CD4-positive, CD25-positive, alpha-beta regulatory T cell (primary cell): ENCODE results near the gene LONRF2. TPM values are rescaled to one million over a fixed set of nuclear protein-coding genes. Genes with fewer than 3 reads are reported as not detected.

Source experiments
- ATAC-seq, 2 donors: fragments of 150-1000 bp; cut with Tn5 transposase; one replicate each; pipeline ENCODE4 v1.10.0; 2021; ENCODE audit warnings: low read depth in 2 of 2, moderate number of reproducible peaks in 2 of 2, moderate library complexity in 1 of 2
- DNase-seq, 3 donors: peaks; one replicate each; pipeline versions ENCODE4 v3.0.0 to v3.0.0-alpha.2; 2012 to 2022; ENCODE audit warnings: mixed read lengths in 1 of 3
- H3K27ac ChIP-seq: one replicate; pipeline ENCODE4 v1.7.0; 2013; ENCODE audit warnings: mild to moderate bottlenecking, low read length; ENCODE audit not compliant: insufficient read depth, poor library complexity, severe bottlenecking
- H3K27me3 ChIP-seq: one replicate; pipeline ENCODE4 v1.7.0; 2013; ENCODE audit warnings: low read length; ENCODE audit not compliant: control insufficient read depth, insufficient read depth
- H3K36me3 ChIP-seq: one replicate; pipeline ENCODE4 v1.7.0; 2013; ENCODE audit warnings: mild to moderate bottlenecking, low read length, moderate library complexity; ENCODE audit not compliant: control insufficient read depth, insufficient read depth
- H3K4me1 ChIP-seq: 2 replicates; pipeline ENCODE4 v1.7.0; 2013; ENCODE audit warnings: mild to moderate bottlenecking, low read length; ENCODE audit not compliant: insufficient read depth, control insufficient read depth, poor library complexity, severe bottlenecking
- H3K4me3 ChIP-seq: one replicate; pipeline ENCODE4 v1.7.0; 2013; ENCODE audit warnings: low read depth, mild to moderate bottlenecking, low read length, moderate library complexity
- H3K9me3 ChIP-seq, 2 experiments: 1 replicate in 1 of 2; 2 replicates in 1 of 2; pipeline ENCODE4 v1.7.0; 2013; ENCODE audit warnings: low read length in 2 of 2, mild to moderate bottlenecking in 1 of 2, moderate library complexity in 1 of 2; ENCODE audit not compliant: control insufficient read depth in 2 of 2
- H3K27ac Mint-ChIP-seq, 3 donors: one replicate each; pipeline ENCODE4 v1.8.0; 2020 to 2022; ENCODE audit warnings: mild to moderate bottlenecking in 3 of 3, mixed read lengths in 3 of 3, moderate library complexity in 2 of 3
- H3K27me3 Mint-ChIP-seq: one replicate; pipeline ENCODE4 v1.8.0; 2022; ENCODE audit warnings: mild to moderate bottlenecking, mixed read lengths
- H3K36me3 Mint-ChIP-seq: one replicate; pipeline ENCODE4 v1.8.0; 2020; ENCODE audit warnings: mixed read lengths
- H3K4me1 Mint-ChIP-seq, 4 donors: one replicate each; pipeline ENCODE4 v1.8.0; 2020 to 2022; ENCODE audit warnings: mixed read lengths in 4 of 4, mild to moderate bottlenecking in 1 of 4
- H3K4me3 Mint-ChIP-seq, 4 donors: one replicate each; pipeline ENCODE4 v1.8.0; 2020 to 2022; ENCODE audit warnings: mild to moderate bottlenecking in 4 of 4, mixed read lengths in 4 of 4, moderate library complexity in 3 of 4
- H3K9me3 Mint-ChIP-seq, 7 donors: one replicate each; pipeline ENCODE4 v1.8.0; 2020 to 2022; ENCODE audit warnings: mixed read lengths in 7 of 7, mild to moderate bottlenecking in 3 of 7, moderate library complexity in 2 of 7
- polyA plus RNA-seq, 4 donors: library from polyadenylated mRNA; unstranded; fragments of 300-500 nt; fragmentation: Illumina TruSeq; gene quantifications; one replicate each; pipeline ENCODE4 v1.2.3, GENCODE V29; 2021
- total RNA-seq: library from RNA; stranded (reverse); gene quantifications from one replicate; pipeline ENCODE4 v1.2.3, GENCODE V29; 2022

Gene LONRF2
- total and polyA plus RNA-seq, 5 donors from 2014 or later, result 0.42 TPM; not detected in 4

- H3K27me3 Mint-ChIP-seq, result no peaks in the 10 kb centered on the region
- H3K9me3 Mint-ChIP-seq, result peaks cover 0 to 3% (median 0%) of the 10 kb centered on the region in 7 donors
- peaks cover 0 to 17% (median 13%) of the 10 kb centered on the region in 4 donors for H3K4me1 Mint-ChIP-seq
- no peaks in the 10 kb centered on the region for H3K36me3 Mint-ChIP-seq
- Histone ChIP-seq H3K27ac (no peak overlapping the region), H3K9me3 (no peaks in the 10 kb centered on the region), H3K27me3 (no peaks in the 10 kb centered on the region), H3K36me3 (no peaks in the 10 kb centered on the region), H3K4me3 (no peak overlapping the region), H3K4me1 (peaks cover 11% of the 10 kb centered on the region)
- H3K4me3 Mint-ChIP-seq, result peak overlapping the region in 2 of 4 donors; percentile 10 to 66
- DNase-seq, result no peak
- H3K27ac Mint-ChIP-seq, result peak overlapping the region; percentile 70 to 85 (median 79)
- ATAC-seq, result no peak
Measured at GRCh38 chr2:100235581-100235980, 86.7 kb downstream of the LONRF2 start.

DNA sequence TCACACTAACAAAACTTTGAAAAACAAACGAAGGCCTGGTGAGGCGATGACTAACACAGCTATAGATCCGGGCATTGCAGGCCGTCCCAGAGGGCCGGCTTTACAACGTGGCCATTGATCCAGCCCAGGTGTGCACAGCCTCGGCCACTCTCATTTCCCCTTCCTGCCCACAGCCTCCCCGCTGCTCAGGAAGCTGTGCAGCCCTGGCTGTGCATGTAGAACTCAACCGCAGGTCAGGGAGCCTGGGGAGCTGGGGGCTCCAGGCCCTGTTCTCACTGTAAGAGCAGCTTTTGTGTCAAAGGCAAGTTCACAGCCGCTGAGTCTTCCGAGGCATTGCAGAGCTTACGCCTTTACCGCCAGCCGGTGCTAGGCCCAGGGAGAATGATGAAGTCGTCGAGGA lies 87.2 kb downstream of the LONRF2 start:
- Mint-ChIP-seq H3K9me3 (peaks cover 0 to 3% (median 0%) of the 10 kb centered on the region in 7 donors), H3K4me1 (peaks cover 0 to 17% (median 13%) of the 10 kb centered on the region in 4 donors), H3K27ac (peak overlapping the region; percentile 70 to 85 (median 79)), H3K4me3 (peak overlapping the region in 2 of 4 donors; percentile 45 to 66), H3K27me3 (no peaks in the 10 kb centered on the region), H3K36me3 (no peaks in the 10 kb centered on the region)
- peak; percentile 75 to 81 for ATAC-seq
- H3K27ac ChIP-seq, result no peak overlapping the region
- peaks cover 11% of the 10 kb centered on the region for H3K4me1 ChIP-seq
- H3K36me3 ChIP-seq, result no peaks in the 10 kb centered on the region
- no peaks in the 10 kb centered on the region for H3K9me3 ChIP-seq
- no peak overlapping the region for H3K4me3 ChIP-seq
- H3K27me3 ChIP-seq, result no peaks in the 10 kb centered on the region
- DNase-seq, result peak in 1 of 3 donors; percentile 33

GRCh38 chr2:100234141-100234540 lies 88.2 kb downstream of the LONRF2 start:
- no peak overlapping the region for H3K27ac ChIP-seq
- H3K27me3 Mint-ChIP-seq, result peaks cover 2% of the 10 kb centered on the region
- no peaks in the 10 kb centered on the region for H3K9me3 ChIP-seq
- DNase-seq, result no peak
- H3K36me3 ChIP-seq, result no peaks in the 10 kb centered on the region
- no peak overlapping the region for H3K4me3 Mint-ChIP-seq
- H3K4me1 Mint-ChIP-seq, result peaks cover 0 to 17% (median 13%) of the 10 kb centered on the region in 4 donors
- ATAC-seq, result no peak
- H3K27ac Mint-ChIP-seq, result peak overlapping the region in 2 of 3 donors; percentile 2 to 85
- H3K4me3 ChIP-seq, result no peak overlapping the region
- no peaks in the 10 kb centered on the region for H3K36me3 Mint-ChIP-seq
- H3K9me3 Mint-ChIP-seq, result peaks cover 0 to 3% (median 0%) of the 10 kb centered on the region in 7 donors
- peaks cover 11% of the 10 kb centered on the region for H3K4me1 ChIP-seq
- no peaks in the 10 kb centered on the region for H3K27me3 ChIP-seq

- H3K27ac ChIP-seq, result no peak overlapping the region
- Mint-ChIP-seq H3K27ac (no peak overlapping the region), H3K4me3 (no peak overlapping the region), H3K9me3 (peaks cover 0 to 3% (median 0%) of the 10 kb centered on the region in 7 donors), H3K4me1 (peaks cover 0 to 17% (median 13%) of the 10 kb centered on the region in 4 donors), H3K27me3 (peaks cover 4% of the 10 kb centered on the region), H3K36me3 (no peaks in the 10 kb centered on the region)
- H3K4me1 ChIP-seq, result peaks cover 11% of the 10 kb centered on the region
- no peaks in the 10 kb centered on the region for H3K36me3 ChIP-seq
- DNase-seq (no peak), ATAC-seq (no peak)
- H3K4me3 ChIP-seq, result no peak overlapping the region
- H3K9me3 ChIP-seq, result no peaks in the 10 kb centered on the region
- H3K27me3 ChIP-seq, result no peaks in the 10 kb centered on the region
Measured at GRCh38 chr2:100233061-100233460, 89.2 kb downstream of the LONRF2 start.

- H3K4me3 ChIP-seq, result no peak overlapping the region
- H3K27ac ChIP-seq, result no peak overlapping the region
- H3K27ac Mint-ChIP-seq, result peak overlapping the region in 2 of 3 donors; percentile 47 to 72
- no peaks in the 10 kb centered on the region for H3K27me3 ChIP-seq
- peaks cover 0 to 15% (median 12%) of the 10 kb centered on the region in 4 donors for H3K4me1 Mint-ChIP-seq
- H3K36me3 Mint-ChIP-seq, result no peaks in the 10 kb centered on the region
- no peak for DNase-seq
- H3K4me3 Mint-ChIP-seq, result no peak overlapping the region
- peaks cover 9% of the 10 kb centered on the region for H3K4me1 ChIP-seq
- H3K9me3 Mint-ChIP-seq, result peaks cover 0 to 3% (median 0%) of the 10 kb centered on the region in 7 donors
- no peaks in the 10 kb centered on the region for H3K9me3 ChIP-seq
- no peak for ATAC-seq
- H3K36me3 ChIP-seq, result no peaks in the 10 kb centered on the region
- peaks cover 5% of the 10 kb centered on the region for H3K27me3 Mint-ChIP-seq
Measured at GRCh38 chr2:100230754-100231153, 91.5 kb downstream of the LONRF2 start.

- peaks cover 0 to 3% (median 0%) of the 10 kb centered on the region in 4 donors for H3K4me1 Mint-ChIP-seq
- H3K4me3 ChIP-seq, result no peak overlapping the region
- H3K27me3 Mint-ChIP-seq, result peaks cover 9% of the 10 kb centered on the region
- ATAC-seq (no peak), DNase-seq (no peak)
- no peaks in the 10 kb centered on the region for H3K4me1 ChIP-seq
- H3K27me3 ChIP-seq, result no peaks in the 10 kb centered on the region
- peaks cover 0 to 1% of the 10 kb centered on the region in 2 experiments for H3K9me3 ChIP-seq
- no peak overlapping the region for H3K27ac Mint-ChIP-seq
- no peaks in the 10 kb centered on the region for H3K36me3 ChIP-seq
- no peak overlapping the region for H3K27ac ChIP-seq
- H3K9me3 Mint-ChIP-seq, result peaks cover 0 to 5% (median 0%) of the 10 kb centered on the region in 7 donors
- no peaks in the 10 kb centered on the region for H3K36me3 Mint-ChIP-seq
- no peak overlapping the region for H3K4me3 Mint-ChIP-seq
Measured at GRCh38 chr2:100228967-100229366, 93.3 kb downstream of the LONRF2 start.

DNA sequence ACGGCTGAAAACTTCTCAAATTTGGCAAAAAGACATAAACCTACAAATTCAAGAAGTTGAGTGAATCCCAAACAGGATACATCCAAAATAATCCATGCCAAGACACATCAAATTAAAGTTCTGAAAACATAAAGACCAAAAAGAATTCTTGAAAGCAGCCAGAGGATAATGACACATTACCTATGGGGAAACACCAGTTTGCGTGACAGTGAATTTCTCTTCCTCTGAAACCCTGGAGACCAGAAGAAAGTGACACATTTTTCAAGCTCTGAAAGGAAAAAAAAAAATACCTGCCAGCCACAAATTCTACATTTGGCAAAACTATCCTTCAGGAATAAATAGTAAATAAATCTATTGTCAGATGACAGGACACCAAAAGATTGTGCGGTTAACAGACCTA lies 93.9 kb downstream of the LONRF2 start:
- no peaks in the 10 kb centered on the region for H3K27me3 ChIP-seq
- H3K9me3 ChIP-seq, result peaks cover 0 to 1% of the 10 kb centered on the region in 2 experiments
- H3K36me3 ChIP-seq, result no peaks in the 10 kb centered on the region
- H3K27ac ChIP-seq, result no peak overlapping the region
- H3K4me3 ChIP-seq, result no peak overlapping the region
- Mint-ChIP-seq H3K4me3 (no peak overlapping the region), H3K27ac (no peak overlapping the region), H3K36me3 (no peaks in the 10 kb centered on the region), H3K27me3 (peaks cover 9% of the 10 kb centered on the region), H3K9me3 (peaks cover 0 to 5% (median 0%) of the 10 kb centered on the region in 7 donors), H3K4me1 (peaks cover 0 to under 1% (median 0%) of the 10 kb centered on the region in 4 donors)
- ATAC-seq, result no peak
- no peaks in the 10 kb centered on the region for H3K4me1 ChIP-seq
- no peak for DNase-seq
